SU-DHL-6 (cell line): ENCODE data around the gene CACNA1G.

Source experiments
- H2AFZ ChIP-seq: fragments of 200-600 bp; sonication (generic); 2 replicates; pipeline ENCODE4 v1.6.1; 2014; ENCODE audit warnings: low read depth, mild to moderate bottlenecking, moderate library complexity, mixed read lengths, antibody characterized with exemption, low read length; ENCODE audit not compliant: severe bottlenecking
- H3F3A ChIP-seq: fragments of 200-600 bp; shearing (Covaris generic); 2 replicates; pipeline ENCODE4 v1.6.0; 2016; ENCODE audit warnings: antibody characterized with exemption, mild to moderate bottlenecking; ENCODE audit not compliant: insufficient read depth
- H3K27ac ChIP-seq: fragments of 200-600 bp; sonication (generic); 2 replicates; pipeline ENCODE4 v1.5.1; 2016; ENCODE audit warnings: low read depth, mild to moderate bottlenecking, low read length, moderate library complexity, mixed read lengths
- H3K27me3 ChIP-seq: fragments of 200-600 bp; sonication (generic), shearing (Covaris generic); 2 replicates; pipeline ENCODE4 v1.6.0; 2014; ENCODE audit warnings: mild to moderate bottlenecking, low read length
- H3K36me3 ChIP-seq: fragments of 200-600 bp; sonication (generic); 2 replicates; pipeline ENCODE4 v1.6.1; 2014; ENCODE audit warnings: mild to moderate bottlenecking, low read length, mixed read lengths
- H3K4me2 ChIP-seq: fragments of 300-600, 200-600 bp; shearing (Covaris generic), sonication (generic); 2 replicates; pipeline ENCODE4 v1.6.0; 2014; ENCODE audit warnings: low read length, low read depth, mild to moderate bottlenecking; ENCODE audit not compliant: poor library complexity, severe bottlenecking
- H3K4me3 ChIP-seq: fragments of 200-600 bp; sonication (generic); 2 replicates; pipeline ENCODE4 v1.5.1; 2014; ENCODE audit warnings: antibody characterized with exemption, low read length, mild to moderate bottlenecking, mixed read lengths; ENCODE audit not compliant: insufficient read depth, poor library complexity, severe bottlenecking
- H3K79me2 ChIP-seq: fragments of 200-600 bp; sonication (generic); 2 replicates; pipeline ENCODE4 v1.6.1; 2014; ENCODE audit warnings: mild to moderate bottlenecking, low read length, moderate library complexity; ENCODE audit not compliant: insufficient read depth
- H3K9ac ChIP-seq: fragments of 200-600 bp; sonication (generic); 2 replicates; pipeline ENCODE4 v1.7.0; 2014; ENCODE audit warnings: mild to moderate bottlenecking, low read length
- H3K9me2 ChIP-seq: fragments of 200-600 bp; sonication (generic); replicated peaks from 2 replicates; pipeline ENCODE4 v1.6.1; 2014; ENCODE audit warnings: low read length; ENCODE audit not compliant: insufficient read depth
- H3K9me3 ChIP-seq: fragments of 200-600 bp; sonication (generic); 2 replicates; pipeline ENCODE4 v1.6.1; 2014; ENCODE audit warnings: low read length, mixed read lengths; ENCODE audit not compliant: insufficient read depth
- H4K20me1 ChIP-seq: fragments of 200-600 bp; sonication (generic); 2 replicates; pipeline ENCODE4 v1.6.1; 2014; ENCODE audit warnings: low read depth, mild to moderate bottlenecking, antibody characterized with exemption, low read length, moderate library complexity, mixed read lengths
- CTCF ChIP-seq: fragments of 200-600 bp; sonication (generic); IDR thresholded peaks from one replicate; pipeline ENCODE4 v1.5.1; 2017; ENCODE audit warnings: antibody characterized with exemption, mild to moderate bottlenecking, low read length, moderate library complexity; ENCODE audit not compliant: insufficient read depth, poor library complexity, severe bottlenecking
- EZH2phosphoT487 ChIP-seq: fragments of 200-600 bp; sonication (generic), shearing (Covaris generic); conservative IDR thresholded peaks from 2 replicates; pipeline ENCODE4 v1.6.1; 2018; ENCODE audit warnings: mild to moderate bottlenecking, antibody characterized with exemption, low read length, moderate library complexity, mixed read lengths

Gene CACNA1G

GRCh38 chr17:50551884-50552283 lies 8.6 kb upstream of the CACNA1G start:
- Histone ChIP-seq H3K36me3 (no peaks in the 10 kb centered on the region), H3K4me2 (no peak overlapping the region), H2AFZ (no peak overlapping the region), H3K9ac (no peak overlapping the region), H3K79me2 (no peaks in the 10 kb centered on the region), H3F3A (no peaks in the 10 kb centered on the region), H3K27me3 (no peaks in the 10 kb centered on the region), H3K27ac (no peak overlapping the region), H3K9me2 (no peaks in the 10 kb centered on the region), H4K20me1 (no peaks in the 10 kb centered on the region), H3K9me3 (no peaks in the 10 kb centered on the region), H3K4me3 (no peak overlapping the region)
- TF ChIP-seq EZH2phosphoT487 (no peak), CTCF (no peak)

GRCh38 chr17:50554201-50554600 lies 6.3 kb upstream of the CACNA1G start:
- no peaks in the 10 kb centered on the region for H3K36me3 ChIP-seq
- H3K27me3 ChIP-seq = no peaks in the 10 kb centered on the region
- H3K4me2 ChIP-seq = no peak overlapping the region
- no peaks in the 10 kb centered on the region for H3F3A ChIP-seq
- H3K9me2 ChIP-seq = no peaks in the 10 kb centered on the region
- no peak overlapping the region for H3K4me3 ChIP-seq
- TF ChIP-seq CTCF (no peak), EZH2phosphoT487 (no peak)
- H4K20me1 ChIP-seq = no peaks in the 10 kb centered on the region
- H2AFZ ChIP-seq = no peak overlapping the region
- no peaks in the 10 kb centered on the region for H3K79me2 ChIP-seq
- no peak overlapping the region for H3K27ac ChIP-seq
- no peak overlapping the region for H3K9ac ChIP-seq
- no peaks in the 10 kb centered on the region for H3K9me3 ChIP-seq

- no peak overlapping the region for H2AFZ ChIP-seq
- H4K20me1 ChIP-seq = no peaks in the 10 kb centered on the region
- no peaks in the 10 kb centered on the region for H3K9me3 ChIP-seq
- no peak overlapping the region for H3K27ac ChIP-seq
- no peaks in the 10 kb centered on the region for H3K36me3 ChIP-seq
- H3K27me3 ChIP-seq = no peaks in the 10 kb centered on the region
- TF ChIP-seq CTCF = no peak
- TF ChIP-seq EZH2phosphoT487 = no peak
- no peaks in the 10 kb centered on the region for H3K79me2 ChIP-seq
- H3K4me3 ChIP-seq = no peak overlapping the region
- H3K9ac ChIP-seq = no peak overlapping the region
- H3K4me2 ChIP-seq = no peak overlapping the region
- no peaks in the 10 kb centered on the region for H3K9me2 ChIP-seq
- no peaks in the 10 kb centered on the region for H3F3A ChIP-seq
Measured at GRCh38 chr17:50556803-50557202, 3.7 kb upstream of the CACNA1G start.
